Middle frontal gyrus (tissue), 1 donor: ENCODE results near the gene SYT7.
"Not testable (repeated sequence)": the region's sequence is repeated elsewhere in the genome, so short reads cannot be mapped to it uniquely, and the experiment has no call there.

Experiments used
- DNase-seq: peaks from one replicate; pipeline ENCODE4 v3.0.0-alpha.2; 2015; ENCODE audit warnings: low spot score; ENCODE audit errors: extremely low spot score

Gene SYT7, protein sequence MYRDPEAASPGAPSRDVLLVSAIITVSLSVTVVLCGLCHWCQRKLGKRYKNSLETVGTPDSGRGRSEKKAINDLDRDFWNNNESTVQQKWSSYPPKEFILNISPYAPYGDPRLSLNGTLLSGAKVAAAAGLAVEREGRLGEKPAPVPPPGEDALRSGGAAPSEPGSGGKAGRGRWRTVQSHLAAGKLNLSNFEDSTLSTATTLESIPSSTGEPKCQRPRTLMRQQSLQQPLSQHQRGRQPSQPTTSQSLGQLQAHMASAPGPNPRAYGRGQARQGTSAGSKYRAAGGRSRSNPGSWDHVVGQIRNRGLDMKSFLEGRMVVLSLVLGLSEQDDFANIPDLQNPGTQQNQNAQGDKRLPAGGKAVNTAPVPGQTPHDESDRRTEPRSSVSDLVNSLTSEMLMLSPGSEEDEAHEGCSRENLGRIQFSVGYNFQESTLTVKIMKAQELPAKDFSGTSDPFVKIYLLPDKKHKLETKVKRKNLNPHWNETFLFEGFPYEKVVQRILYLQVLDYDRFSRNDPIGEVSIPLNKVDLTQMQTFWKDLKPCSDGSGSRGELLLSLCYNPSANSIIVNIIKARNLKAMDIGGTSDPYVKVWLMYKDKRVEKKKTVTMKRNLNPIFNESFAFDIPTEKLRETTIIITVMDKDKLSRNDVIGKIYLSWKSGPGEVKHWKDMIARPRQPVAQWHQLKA

DNA sequence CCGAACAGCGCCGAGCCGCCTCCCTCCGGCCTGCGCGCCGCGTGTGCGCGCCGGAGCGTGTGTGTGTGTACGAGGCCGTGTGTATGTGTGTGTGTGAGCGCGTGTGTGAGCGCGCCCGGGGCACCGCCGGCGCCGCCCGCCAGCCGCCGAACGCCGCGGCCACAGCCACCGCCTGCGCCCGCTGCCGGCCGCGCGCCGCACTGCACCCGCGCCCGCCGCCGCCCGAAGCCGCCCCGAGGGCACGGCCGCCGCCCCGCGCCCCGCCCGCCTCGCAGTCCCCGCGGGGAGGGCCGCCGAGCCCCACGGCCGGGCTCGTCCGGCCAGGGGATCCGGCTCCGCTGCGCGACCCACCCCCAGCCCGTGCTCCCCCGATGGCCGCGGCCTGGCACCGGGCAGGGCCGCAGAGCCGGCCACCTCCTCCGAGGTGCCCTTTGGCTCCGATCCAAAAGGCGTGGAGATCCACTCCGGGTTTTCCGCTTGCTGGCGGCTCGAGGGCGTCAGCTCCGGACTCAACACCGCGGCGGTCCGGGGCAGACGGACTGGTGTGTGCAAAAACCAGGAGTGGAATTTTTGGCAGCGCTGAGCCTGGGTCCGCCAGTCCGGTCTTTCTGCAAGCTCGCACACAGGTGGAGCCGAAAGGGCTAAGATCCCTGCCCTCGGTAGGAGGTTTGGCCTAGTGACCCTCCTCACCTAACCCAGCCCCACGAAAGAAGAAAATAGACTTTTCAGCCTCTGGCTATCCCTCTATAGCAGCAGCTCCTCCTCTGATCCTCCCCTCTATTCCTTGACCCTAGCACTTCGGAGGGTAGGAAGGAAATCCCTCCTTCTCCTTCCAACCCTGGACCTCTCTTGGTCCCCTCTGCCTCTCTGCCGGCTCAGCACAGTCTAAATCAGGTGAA is at the start of gene SYT7:
SYT7 (minus strand) TSS at position 47 of the 899 bp plus-strand sequence. CDS start 256 bp downstream, outside the sequence.
- DNase-seq: peak; percentile 85

GRCh38 chr11:61630089-61630488 is 49.2 kb upstream of the SYT7 start:
- no peak for DNase-seq

GRCh38 chr11:61629082-61629833 is 48.4 kb upstream of the SYT7 start:
- DNase-seq: no peak

DNA sequence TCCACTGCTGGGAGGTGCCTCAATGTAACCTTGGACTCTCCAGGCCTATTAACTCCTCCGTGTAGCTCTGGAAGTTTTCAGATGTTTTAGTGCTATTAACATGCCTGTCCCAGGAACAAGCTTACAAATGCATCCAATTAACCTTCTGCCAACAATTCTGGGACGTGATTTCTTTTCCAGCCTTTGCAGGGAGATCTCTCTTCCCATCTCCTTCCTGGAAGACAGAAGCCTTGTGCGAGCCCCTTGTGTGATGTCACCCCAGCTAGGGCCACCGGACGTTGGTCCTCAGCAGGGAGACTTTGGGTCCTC is 47.7 kb upstream of the SYT7 start:
- no peak for DNase-seq

DNA sequence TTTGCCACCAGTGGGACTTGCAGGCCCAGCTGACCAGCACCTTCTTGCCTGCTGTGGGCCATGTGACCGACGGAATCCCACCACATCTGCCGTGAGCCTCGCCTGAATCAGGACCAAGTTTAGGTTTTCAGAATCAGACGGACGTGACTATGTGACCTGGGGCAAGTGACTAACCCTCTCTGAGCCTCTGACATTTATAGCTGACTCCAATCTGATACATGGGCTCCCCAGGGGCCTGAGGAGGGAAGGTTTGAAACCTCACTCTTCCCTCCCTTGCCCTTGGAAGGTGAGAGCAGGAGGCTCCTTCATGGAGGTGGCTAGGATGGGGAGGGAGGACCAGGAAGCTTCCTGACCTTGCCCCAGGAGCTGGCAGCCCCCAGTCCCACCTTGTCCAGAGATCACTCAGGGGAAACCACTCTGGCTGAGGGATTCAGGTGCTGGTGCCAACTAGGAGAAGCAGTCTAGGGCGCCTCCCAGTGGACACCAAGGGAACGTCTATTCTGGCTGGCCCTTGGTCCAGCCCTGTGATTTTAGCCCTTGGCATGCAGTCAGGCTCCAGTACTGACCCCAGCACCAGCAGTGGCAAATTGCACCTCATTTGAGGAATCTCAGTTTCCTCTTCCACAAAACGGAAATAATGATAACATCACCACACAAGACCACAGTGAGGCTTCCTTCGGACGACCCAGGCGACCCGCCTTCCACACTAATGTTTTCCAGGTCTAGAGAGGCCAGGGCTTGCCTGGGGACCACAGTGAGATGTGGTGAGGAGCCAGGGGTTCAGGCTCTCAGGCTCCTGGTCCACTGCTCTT is 47.2 kb upstream of the SYT7 start:
- DNase-seq: no peak

- no peak for DNase-seq
Observed at GRCh38 chr11:61626580-61627380, 45.9 kb upstream of the SYT7 start.

- no peak for DNase-seq
Observed at GRCh38 chr11:61625525-61625924, 44.6 kb upstream of the SYT7 start.

GRCh38 chr11:61621917-61622585 is 41.2 kb upstream of the SYT7 start:
- no peak for DNase-seq

DNA sequence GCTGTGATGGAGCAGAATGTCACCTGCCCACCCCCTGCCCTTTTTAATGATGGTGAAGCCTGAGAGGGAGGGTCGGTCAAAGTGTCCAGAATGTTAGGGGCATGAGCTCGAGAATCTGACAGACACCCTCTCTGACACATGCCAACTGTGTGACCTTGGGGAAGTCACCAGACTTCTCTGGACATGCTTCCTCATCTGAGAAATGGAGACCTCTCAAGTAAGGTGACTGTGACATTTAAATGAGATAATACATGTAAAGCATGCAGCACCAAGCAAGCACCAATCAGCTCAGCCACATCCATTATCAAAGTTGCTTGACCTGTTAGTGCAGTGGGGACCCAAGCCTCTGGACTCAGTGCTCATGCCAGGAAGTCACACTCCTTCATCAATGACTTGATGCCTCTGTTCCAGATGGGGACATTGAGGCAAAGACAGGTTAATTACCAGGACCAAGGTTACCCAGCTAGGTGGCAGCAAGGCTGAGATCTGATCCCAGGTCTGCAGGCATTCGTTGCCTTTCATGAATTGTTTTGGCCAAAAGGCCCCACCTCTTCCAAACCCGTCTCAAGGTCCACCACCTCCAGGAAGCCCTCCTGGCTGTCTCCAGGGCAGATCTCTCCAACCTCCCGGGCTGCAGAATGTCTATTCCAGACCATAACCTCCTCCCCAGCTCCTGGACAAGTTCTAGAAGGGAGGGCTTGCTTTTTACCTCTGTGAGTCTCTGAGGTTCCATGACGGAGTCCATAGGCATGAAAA is 38.8 kb upstream of the SYT7 start:
- DNase-seq: no peak

- DNase-seq: no peak
Observed at GRCh38 chr11:61618978-61619377, 38.1 kb upstream of the SYT7 start.

GRCh38 chr11:61617515-61617914 is 36.6 kb upstream of the SYT7 start:
- no peak for DNase-seq

DNA sequence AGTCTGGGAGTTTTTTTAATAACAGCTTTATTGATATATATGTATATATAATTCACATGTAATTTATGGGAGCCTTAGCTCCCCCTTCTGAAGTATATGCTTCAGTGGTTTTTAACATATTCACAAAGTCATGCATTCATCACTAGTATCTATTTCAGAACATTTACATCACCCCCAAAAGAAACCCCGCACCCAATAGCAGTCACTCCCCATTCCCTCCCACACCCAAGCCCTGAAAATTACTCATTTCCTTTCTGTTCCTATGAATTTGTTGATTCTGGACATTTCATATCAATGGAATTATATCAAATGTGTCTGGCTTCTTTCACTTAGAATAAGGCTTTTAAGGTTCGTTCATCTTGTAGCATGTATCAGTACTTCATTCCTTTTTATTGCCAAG is 35.6 kb upstream of the SYT7 start:
- no peak for DNase-seq

GRCh38 chr11:61614782-61615181 is 33.9 kb upstream of the SYT7 start:
- not testable (repeated sequence) for DNase-seq

DNA sequence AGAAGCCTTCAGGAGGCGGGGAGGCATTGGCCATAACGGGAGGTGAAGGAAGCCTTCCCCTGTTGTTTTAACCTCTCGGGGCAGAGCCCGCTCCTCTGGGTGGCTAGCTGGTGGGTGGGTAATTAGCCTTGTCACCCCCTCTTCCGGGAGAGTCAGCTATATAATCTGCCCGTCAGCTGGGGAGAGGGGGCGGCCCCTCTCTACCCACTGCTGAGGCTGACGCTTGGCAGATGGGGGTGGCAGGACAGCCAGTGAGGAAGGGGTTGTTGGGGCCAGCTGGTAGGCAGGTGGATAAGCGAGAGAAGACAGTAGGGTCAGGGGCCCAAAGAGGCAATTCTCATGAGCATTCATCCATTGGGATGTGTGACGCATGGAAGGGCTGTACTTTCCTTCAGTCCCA is 33.0 kb upstream of the SYT7 start:
- DNase-seq: no peak

DNA sequence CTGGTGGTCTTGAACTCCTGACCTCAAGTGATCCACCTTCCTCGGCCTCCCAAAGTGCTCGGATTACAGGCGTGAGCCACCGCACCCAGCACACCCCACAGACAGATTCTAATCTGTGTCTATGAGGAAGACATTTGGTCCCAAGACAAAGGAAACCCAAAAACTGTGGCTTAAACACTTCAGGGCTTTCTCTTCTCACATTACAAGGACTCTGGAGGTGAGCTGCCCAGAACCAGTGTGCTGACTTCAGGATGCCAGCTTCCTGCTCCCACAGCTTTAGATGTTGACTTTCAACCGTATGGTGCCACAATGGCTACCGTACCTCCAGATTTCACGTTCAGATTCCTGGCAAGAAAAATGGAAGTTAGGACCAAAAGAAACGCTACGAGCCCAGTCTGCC is 32.2 kb upstream of the SYT7 start:
- DNase-seq: no peak

GRCh38 chr11:61611309-61611708 is 30.4 kb upstream of the SYT7 start:
- DNase-seq: no peak

DNA sequence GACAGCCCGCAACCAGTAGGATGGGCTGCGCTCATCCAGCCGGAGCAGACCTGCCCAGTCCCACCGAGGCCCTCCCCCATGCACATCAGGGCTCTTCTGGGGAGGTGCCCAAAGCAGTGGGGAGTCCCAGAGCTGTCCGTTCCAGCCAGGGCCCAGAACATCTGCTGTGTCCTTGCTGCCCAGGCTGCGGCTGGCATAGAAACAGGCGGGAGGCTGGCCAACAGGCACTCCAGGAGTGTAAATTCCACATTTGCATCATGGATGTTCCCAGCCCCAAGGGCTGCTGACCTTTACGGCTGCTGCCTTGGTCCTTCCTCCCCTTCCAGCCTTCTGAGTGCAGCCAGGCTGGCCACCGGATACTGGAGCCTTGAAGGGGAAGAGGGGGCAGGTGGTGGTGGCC is 30.0 kb upstream of the SYT7 start:
- DNase-seq: no peak

DNA sequence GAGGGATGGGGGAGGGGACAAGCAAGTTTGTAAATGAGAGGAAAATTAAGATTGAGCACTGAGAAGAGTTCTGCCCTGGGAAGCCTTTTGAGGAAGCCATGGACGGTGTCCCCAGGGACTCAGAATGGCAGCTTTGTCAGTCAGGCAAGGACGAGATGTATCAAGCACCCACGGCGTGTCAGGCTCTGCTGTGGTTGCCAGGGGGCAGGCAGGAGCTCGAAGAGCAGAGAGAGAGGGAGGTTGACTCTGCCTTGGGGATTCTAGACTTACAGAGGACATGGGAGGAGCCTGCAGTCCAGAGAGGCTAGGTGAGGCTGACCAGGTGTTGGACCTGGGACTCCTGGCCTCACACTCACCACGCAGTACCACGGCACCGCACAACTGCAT is 29.1 kb upstream of the SYT7 start:
- DNase-seq: no peak
